GM18867 (cell line): ENCODE data around the gene CIB4.

Experiments
- ATAC-seq: cut with Tn5 transposase; IDR thresholded peaks from one replicate; pipeline ENCODE4 v1.9.1; 2021; ENCODE audit warnings: mild to moderate bottlenecking, moderate library complexity; ENCODE audit not compliant: unreplicated experiment

CIB4 gene

GRCh38 chr2:26640781-26641564 lies at the start of gene CIB4:
Gene CIB4 (minus strand): TSS chr2:26641366. CDS start chr2:26641314, 52 bp downstream.
- ATAC-seq: no peak

- no peak for ATAC-seq
These were observed 46.6 kb upstream of the CIB4 start for GRCh38 chr2:26687801-26688200.

- ATAC-seq: no peak
These were observed 46.2 kb upstream of the CIB4 start for GRCh38 chr2:26687328-26687727.

GRCh38 chr2:26685989-26686839 lies 45.0 kb upstream of the CIB4 start:
- ATAC-seq: no peak

- no peak for ATAC-seq
These were observed 44.2 kb upstream of the CIB4 start for GRCh38 chr2:26685341-26685740.

GRCh38 chr2:26683583-26683982 lies 42.4 kb upstream of the CIB4 start:
- ATAC-seq: no peak

- ATAC-seq: no peak
These were observed 41.0 kb upstream of the CIB4 start for GRCh38 chr2:26682155-26682554.

GRCh38 chr2:26681656-26682055 lies 40.5 kb upstream of the CIB4 start:
- ATAC-seq: no peak

GRCh38 chr2:26679867-26680266 lies 38.7 kb upstream of the CIB4 start:
- ATAC-seq: no peak

GRCh38 chr2:26678035-26678434 lies 36.9 kb upstream of the CIB4 start:
- ATAC-seq: no peak

GRCh38 chr2:26675651-26676255 lies 34.6 kb upstream of the CIB4 start:
- no peak for ATAC-seq

- ATAC-seq: no peak
These were observed 33.6 kb upstream of the CIB4 start for GRCh38 chr2:26674771-26675170.

- no peak for ATAC-seq
These were observed 33.0 kb upstream of the CIB4 start for GRCh38 chr2:26674002-26674751.

- no peak for ATAC-seq
These were observed 31.7 kb upstream of the CIB4 start for GRCh38 chr2:26672818-26673393.

- ATAC-seq: no peak
These were observed 31.1 kb upstream of the CIB4 start for GRCh38 chr2:26672112-26672817.

- ATAC-seq: no peak
These were observed 30.5 kb upstream of the CIB4 start for GRCh38 chr2:26671691-26672090.

- ATAC-seq: no peak
These were observed 29.8 kb upstream of the CIB4 start for GRCh38 chr2:26670931-26671460.

- ATAC-seq: no peak
These were observed 29.0 kb upstream of the CIB4 start for GRCh38 chr2:26670171-26670570.

- ATAC-seq: no peak
These were observed 27.9 kb upstream of the CIB4 start for GRCh38 chr2:26668856-26669750.
